GM19351 (cell line): ENCODE results near the gene RNF213.

Source experiments
- ATAC-seq: cut with Tn5 transposase; IDR thresholded peaks from one replicate; pipeline ENCODE4 v1.9.1; 2021; ENCODE audit warnings: mild to moderate bottlenecking, moderate library complexity; ENCODE audit not compliant: unreplicated experiment

Gene RNF213

DNA sequence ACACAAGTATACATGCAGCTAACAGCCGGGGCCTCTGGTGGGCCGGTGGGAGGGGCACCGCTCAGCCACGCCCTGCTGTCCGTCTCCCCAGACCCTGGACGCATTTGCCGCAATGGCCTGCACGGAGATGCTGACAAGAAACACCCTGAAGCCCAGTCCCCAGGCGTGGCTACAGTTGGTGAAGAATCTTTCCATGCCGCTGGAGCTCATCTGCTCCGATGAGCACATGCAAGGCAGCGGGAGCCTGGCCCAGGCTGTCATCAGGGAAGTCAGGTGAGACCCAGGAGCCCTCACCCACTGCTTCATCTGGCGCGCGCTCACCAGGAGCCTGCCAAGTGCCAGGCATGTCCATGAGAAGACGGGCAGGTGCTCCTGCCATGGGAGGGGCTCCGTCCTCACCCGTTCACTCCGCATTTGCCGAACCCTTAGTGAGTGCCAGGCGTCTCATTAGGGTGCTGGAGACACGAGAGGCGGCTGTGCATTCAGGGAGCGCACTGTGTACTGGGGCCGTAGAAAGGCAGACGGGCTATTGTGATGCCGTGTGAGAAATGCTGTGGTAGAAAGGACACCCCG lies 103.0 kb downstream of the RNF213 start:
- no peak for ATAC-seq

DNA sequence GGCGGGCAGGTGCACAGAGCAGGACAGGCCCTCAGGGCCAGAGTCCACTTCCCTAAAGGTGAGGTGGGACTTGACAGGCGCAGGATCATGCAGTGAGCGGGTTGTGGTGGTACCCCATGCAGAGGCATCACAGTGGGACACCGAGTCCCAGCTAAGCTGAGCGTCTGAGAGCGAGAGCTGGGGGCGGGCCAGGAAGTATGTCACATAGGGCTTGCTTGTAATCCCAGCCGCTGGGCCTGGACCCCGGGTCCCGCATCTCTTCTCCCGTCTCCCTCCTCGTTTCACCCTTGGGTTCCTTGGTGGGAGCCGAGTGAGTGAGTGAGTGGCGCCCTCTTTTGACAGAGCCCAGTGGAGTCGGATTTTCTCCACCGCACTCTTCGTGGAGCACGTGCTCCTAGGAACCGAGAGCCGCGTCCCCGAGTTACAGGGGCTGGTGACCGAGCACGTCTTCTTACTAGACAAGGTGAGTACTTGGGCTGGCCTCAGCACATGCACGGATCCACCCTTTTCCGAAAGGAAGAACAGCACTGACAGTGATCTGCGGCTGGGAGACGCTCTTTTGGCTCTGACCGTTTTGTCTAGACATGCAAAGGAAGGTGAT lies 103.5 kb downstream of the RNF213 start:
- ATAC-seq, result no peak

- no peak for ATAC-seq
These were observed 104.6 kb downstream of the RNF213 start for GRCh38 chr17:80365001-80365965.

DNA sequence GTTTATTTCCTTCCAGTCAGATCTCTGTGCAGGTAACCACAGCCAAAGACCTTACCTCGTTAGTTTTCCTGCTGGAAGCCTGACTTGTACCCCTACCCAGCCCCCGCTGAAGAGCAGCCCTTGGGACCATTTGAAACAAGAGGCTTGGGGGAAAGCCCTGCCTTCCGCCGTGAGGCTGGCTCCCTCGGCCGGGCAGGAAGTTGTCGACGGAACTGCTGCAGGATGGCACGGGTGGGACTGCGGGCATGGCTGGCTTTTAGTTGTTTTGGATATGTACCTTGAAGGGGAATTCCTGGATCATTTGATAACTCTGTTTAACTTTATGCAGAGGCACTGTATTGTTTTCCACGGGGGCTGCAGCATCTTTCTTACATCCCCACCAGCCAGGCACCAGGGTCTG lies 105.3 kb downstream of the RNF213 start:
- ATAC-seq, result no peak

- ATAC-seq, result no peak
These were observed 106.9 kb downstream of the RNF213 start for GRCh38 chr17:80367503-80367902.

DNA sequence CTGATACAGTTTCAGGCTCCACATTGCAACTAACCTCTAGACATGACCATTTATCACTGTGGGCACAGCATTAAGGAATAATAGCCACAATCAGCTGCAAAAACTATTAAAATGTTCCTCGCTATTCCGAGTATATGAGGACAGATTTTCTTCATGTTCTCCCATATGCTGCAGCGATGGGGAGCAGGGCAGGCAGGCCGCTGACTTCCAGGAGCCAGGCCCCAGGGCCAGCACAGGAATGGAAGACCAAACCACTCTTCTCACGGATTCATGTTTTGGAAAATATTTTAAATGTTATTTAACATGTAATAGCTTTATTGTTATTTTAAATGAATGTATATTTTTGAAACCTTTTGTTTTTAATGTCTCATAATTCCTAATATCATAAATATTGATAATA lies 110.5 kb downstream of the RNF213 start:
- ATAC-seq, result no peak

- ATAC-seq, result no peak
These were observed 111.8 kb downstream of the RNF213 start for GRCh38 chr17:80372456-80372855.

GRCh38 chr17:80372922-80373570 lies 112.4 kb downstream of the RNF213 start:
- no peak for ATAC-seq

- ATAC-seq, result no peak
These were observed 113.5 kb downstream of the RNF213 start for GRCh38 chr17:80374039-80374731.

DNA sequence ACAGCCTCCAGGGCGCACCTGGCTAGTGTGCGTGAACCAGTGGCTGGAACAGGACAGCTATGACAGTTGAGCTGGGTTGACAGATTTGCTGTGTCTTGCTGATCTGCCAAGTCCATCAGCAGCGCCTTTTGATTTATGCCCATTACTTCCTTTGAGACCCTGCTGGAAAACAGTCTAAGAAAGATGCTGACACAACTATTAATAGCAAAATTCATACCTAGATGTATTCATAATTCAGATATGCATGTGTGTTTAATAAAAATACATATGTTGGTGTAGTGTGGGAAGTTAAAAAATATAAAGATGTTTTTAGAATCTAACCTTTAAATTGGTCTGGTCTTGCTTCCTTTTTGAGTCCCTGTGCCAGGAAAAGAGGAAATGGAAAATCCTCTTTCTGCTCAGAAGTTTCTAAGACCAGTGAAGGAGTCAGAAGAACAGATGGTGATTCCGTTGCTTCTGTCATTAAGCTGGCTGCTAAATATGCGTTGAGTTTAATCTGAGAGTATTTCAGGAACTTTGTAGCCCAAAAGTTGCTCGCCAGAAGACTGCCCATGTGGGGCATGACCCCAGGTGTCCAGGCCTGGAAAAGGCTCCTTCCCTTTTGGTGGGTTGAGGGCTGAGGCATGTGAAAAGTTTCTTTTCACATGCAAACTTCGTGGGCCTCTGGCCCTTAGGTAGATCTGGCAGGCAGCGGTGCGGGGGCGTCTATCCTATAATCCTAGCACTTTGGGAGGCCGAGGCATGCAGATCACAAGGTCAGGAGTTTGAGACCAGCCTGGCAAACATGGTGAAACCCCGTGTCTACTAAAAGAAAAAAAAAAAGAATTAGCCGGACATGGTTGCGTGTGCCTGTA lies 114.3 kb downstream of the RNF213 start:
- no peak for ATAC-seq

GRCh38 chr17:80376531-80376930 lies 115.9 kb downstream of the RNF213 start:
- ATAC-seq, result no peak

DNA sequence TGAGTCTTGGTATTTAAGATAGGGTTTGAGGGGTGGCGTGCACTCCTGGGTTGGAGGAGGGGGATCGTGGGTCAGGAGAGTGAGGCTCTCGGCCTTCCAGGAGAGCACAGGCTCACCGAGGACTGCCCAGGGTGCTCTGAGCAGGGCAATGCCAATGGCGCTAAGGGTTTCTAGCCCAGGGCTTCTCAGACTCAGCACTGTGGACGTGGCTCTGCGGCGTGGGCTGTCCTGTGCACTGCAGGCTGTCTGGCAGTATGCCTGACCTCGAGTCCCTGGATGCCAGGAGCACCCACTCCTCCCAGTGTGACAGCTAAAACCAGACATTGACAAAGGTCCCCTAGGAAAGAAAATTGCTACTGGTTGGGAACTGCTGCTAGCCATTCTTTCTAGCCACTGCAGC lies 117.1 kb downstream of the RNF213 start:
- no peak for ATAC-seq

DNA sequence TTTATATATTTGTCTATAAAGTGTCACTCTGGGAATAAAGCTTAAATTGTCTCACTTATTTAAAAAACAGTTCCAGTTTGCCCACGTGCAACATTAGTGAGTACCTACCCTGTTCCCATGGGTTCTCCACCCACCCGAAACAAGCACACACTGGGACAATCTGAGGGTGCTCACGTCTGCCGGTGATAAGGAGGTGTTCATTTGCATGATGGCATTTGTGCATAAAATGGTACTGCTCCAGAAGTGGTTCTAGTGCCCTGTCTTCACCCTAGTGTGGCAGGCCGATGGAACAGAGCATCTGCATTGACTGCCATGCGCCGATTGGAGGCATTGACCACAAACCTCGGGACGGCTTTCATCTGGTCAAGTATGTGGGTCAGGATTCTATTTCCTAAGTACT lies 118.7 kb downstream of the RNF213 start:
- no peak for ATAC-seq

GRCh38 chr17:80380068-80380467 lies 119.4 kb downstream of the RNF213 start:
- ATAC-seq, result no peak

- ATAC-seq, result no peak
These were observed 119.9 kb downstream of the RNF213 start for GRCh38 chr17:80380555-80381002.

- no peak for ATAC-seq
These were observed 120.8 kb downstream of the RNF213 start for GRCh38 chr17:80381416-80381923.

DNA sequence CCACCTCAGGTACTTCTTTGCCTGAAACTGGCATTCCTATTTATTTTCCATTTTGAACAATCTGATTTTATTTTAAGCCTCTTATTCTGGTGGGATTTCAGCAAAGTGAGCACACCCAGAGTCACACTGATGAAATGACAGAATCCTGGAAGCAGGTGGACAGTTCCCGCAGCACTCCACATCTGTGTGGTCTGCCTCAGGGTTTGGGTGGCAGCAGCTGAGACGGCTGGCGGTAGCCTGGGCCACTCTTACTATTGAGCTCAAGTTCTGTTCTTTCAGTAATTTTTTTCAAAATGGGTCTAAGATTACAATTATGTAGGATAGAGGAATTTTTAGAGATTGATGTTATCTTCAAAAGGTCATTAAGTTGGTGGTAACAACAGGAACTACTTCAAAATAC lies 121.8 kb downstream of the RNF213 start:
- no peak for ATAC-seq

DNA sequence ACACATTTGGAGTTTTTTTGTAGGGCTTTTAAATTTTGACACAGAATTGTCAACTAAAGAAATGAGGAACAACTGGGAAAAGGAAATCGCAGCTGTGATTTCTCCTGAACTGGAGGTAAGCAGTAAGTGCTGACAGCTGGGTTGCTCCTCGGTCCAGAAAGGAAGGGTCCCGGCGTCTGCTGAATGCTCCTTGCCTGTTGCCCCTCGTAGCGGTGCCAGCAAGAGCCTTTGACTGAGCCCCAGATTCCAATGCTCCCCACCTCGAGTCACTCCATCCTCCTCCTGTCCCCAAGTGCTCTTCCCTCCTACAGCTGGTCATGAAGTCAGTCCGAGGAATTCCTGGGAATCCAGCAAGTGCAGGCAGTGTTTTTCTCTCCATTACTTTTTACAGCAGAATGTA lies 122.3 kb downstream of the RNF213 start:
- ATAC-seq, result no peak

GRCh38 chr17:80384078-80384960 lies 123.7 kb downstream of the RNF213 start:
- no peak for ATAC-seq
